Inflammatory macrophage treated with lipopolysaccharide for 1 hour (primary cell): ENCODE results near the gene GK.
"Not testable (repeated sequence)": the region's sequence is repeated elsewhere in the genome, so short reads cannot be mapped to it uniquely, and the experiment has no call there.

Source experiments
- DNase-seq, 2 donors: peaks; one replicate each; pipeline ENCODE4 v3.0.0-alpha.2; 2020 to 2022

GK gene

GRCh38 chrX:30653415-30654131 is at the start of gene GK:
Gene GK, plus strand, starts transcription at chrX:30653423. Its CDS starts 115 bp downstream, at chrX:30653538.
- DNase-seq, result peak in 1 of 2 donors; percentile 12

DNA sequence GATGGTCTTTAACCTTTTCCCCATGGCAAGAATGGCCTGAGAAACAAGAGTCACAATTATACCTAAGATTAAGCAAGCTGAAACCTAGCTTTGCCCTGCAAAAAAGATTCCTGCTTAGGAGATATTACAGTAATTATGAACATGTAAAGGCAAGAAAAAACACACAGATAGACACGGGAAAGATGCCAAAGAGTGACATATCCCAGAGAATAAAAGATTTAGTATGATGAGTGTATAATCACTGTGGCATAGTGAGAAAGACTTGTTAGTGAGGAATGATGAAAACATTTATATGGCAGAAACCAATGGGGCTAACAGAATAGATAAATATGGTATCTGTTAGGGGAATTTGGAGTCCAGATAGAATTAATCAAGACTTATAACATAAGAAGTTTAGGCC is 46.1 kb upstream of the GK start:
- DNase-seq, result no peak

- peak; percentile 14 to 78 for DNase-seq
Measured at GRCh38 chrX:30610026-30610425, 43.2 kb upstream of the GK start.

DNA sequence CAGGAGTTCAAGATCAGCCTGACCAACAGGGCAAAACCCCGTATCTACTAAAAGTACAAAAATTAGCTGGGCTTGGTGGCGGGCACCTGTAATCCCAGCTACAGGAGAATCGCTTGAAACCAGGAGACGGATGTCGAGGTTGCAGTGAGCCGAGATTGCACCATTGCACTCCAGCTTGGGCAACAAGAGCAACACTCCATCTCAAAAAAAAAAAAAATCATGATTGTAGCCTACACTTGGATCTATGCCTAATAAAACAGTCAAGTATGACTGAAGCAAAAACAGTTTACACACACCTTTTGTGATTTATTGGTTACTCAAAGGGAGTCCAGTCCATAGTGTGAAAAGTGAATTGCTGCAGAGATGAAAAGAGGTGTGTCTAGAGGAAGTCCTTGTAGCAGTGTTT is 41.0 kb upstream of the GK start:
- DNase-seq, result no peak

- DNase-seq, result peak; percentile 78 to 88
Measured at GRCh38 chrX:30613721-30614120, 39.5 kb upstream of the GK start.

- peak in 1 of 2 donors; percentile 40 for DNase-seq
Measured at GRCh38 chrX:30615229-30615628, 38.0 kb upstream of the GK start.

DNA sequence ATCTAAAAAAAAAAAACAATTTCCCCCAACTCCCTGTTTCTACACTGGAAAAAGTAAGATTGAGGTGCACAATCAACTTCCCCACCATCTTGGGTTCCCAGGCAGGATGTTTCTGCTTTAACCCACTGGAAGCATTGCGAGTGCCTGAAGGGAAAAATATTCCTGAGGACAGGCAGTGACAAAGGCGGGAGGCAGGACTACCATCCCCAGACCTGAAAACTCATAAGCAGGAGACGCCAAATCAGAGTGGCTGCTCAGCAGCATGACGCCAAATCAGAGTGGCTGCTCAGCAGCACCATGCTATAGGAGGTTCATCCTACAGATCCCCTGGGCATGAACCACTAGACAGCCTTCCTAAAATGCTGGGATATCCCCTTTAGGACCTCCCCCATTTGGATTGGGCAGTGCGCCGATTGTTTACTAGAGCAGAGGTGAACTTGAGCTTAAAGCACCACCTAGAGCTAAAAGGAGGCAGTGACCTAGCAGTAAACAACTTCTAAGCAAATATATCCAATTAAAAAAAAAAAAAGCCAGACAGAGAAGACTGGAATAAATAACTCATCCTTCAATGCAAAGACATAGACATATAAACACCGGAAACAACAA is 35.0 kb upstream of the GK start:
- peak; percentile 26 to 35 for DNase-seq

GRCh38 chrX:30620125-30620524 is 33.1 kb upstream of the GK start:
- DNase-seq, result no peak

DNA sequence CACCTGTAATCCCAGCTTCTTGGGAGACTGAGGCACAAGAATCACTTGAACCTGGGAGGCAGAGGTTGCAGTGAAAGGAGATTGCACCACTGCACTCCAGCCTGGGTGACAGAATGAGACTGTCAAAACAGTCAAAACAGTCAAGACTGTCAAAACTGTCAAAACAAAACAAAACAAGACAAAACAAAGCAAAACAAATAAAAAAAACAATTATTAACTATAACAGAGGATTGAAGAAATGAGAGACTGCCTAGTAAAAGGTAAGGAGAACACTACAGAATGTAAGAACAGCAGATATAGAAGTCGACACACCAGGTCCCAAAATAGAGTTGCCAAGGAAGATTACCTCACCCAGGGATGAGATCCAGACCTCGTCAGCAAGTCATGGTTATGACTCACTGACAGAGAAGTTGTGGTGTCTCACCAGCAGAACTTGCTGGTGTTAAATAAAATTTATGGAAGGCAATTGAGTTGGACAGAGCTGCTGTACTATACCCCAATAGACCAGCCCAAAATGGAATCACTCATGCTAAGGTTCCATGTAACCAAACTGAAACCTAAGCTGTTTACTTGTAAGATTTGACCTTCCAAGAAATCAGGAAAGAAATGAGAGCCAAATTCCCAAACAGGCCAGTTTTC is 32.1 kb upstream of the GK start:
- peak; percentile 60 to 81 for DNase-seq

GRCh38 chrX:30622361-30622760 is 30.9 kb upstream of the GK start:
- no peak for DNase-seq

DNA sequence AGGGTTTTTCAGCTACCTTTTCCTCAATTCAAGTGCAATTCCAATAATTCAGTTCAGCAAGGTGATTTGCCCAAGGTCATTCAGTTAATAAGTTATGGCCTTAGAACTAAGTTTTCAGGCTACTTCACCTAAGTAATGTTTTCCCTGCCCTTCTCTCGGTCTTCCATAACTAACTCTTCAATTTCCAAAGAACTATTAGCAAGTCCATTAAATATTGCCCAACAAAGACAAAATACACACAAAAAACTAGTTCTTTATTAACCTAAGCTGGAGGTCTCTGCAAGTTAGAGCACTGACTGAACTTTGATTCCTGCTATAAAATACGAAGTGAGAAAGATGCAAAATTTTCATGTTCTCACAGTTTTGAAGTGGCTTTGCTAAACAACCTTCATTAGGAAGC is 26.8 kb upstream of the GK start:
- no peak for DNase-seq

DNA sequence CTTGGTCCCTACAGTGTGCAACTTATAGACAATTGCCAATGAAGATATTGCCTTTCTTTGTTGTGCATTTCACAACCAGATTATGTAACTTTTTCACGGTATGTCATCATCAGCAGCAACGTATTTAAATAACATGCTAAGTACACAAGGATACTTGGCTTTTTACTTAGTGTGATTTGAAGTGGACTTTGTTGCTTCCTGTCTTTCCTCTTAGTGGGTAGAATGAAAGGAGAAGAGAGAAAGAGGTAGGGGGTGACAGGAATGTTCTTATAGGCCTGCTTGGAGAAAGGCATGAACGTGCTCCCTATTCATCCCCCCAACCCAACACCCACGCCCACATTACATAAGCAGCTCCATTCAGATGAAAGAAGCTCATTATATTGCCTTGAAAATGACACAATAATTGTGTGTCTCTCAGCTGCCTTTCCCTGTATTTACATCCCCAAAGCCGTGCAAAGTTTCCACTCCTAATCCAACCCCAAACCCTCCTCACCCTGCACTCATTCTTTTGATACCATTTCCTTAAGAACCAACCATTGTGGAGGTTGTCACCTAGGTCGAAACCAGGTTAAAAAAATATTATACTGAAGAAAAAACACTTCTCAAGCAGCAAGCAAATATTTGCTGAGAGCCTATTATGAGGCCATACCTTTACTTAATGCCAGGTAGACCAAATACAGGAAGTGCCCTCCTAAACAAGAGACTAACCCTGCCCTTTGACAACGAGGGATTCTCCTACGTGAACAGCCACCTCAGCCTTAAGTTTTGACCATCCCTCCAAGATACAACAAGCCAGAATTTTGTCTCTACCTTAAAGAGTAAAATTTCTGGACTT is 25.2 kb upstream of the GK start:
- DNase-seq, result peak; percentile 55 to 74

GRCh38 chrX:30634070-30634469 is 19.2 kb upstream of the GK start:
- DNase-seq, result not testable (repeated sequence)

DNA sequence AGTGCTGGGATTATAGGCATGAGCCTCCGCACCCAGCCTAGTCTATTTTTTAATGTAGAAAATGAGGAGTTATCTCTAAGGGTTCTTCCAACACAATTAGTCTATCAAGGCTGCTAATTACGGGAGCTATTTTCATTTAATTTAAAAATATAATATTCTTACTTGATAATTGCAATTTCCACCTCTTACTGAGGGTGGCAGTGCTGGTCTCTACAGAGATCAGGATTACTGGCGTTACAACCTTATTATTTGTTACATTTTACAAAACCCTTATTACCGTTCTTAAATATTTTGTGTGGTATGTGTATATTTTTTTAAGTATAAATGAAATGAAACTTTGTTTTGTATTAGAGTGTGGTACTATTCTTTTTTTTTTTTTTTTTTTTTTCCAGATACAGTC is 17.6 kb upstream of the GK start:
- DNase-seq, result peak in 1 of 2 donors; percentile 53

DNA sequence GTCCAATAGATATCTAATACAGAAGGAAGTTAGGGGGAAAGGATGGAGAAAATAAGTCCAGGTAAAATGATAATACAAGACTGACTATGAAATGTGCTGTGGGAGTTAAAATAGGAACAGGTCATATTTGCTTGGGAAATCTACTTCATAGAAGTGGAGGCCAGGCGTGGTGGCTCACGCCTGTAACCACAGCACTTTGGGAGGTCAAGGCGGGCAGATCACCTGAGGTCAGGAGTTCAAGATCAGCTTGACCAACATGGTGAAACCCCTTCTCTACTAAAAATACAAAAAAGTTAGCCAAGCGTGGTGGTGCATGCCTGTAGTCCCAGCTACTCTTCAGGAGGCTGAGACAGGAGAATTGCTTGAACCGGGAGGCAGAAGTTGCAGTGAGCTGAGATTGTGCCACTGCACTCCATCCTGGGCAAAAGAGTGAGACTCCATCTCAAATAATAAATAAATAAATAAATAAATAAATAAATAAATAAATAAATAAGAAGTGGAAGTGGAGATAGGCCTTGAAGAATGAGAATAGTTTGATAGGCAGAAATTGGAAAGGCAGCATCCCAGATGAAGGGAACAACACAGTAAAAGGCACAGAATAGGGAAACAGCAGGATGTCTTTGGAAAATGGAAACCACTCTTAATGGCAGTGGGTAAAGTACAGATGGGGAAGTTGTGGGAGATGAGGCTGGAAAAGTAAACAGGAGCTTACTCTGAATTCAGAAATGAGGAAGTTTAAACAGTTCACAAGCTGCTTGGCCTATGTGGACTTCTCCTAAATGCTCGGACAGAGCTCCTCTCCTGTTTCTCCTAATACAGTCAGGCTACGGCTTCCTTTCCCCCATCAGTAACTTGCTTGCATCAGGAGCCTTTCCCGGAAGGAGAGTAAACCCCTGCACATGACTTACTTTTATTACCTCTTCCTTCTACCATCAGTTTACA is 15.1 kb upstream of the GK start:
- DNase-seq, result peak; percentile 51 to 79

- DNase-seq, result not testable (repeated sequence)
Measured at GRCh38 chrX:30639702-30640101, 13.5 kb upstream of the GK start.

DNA sequence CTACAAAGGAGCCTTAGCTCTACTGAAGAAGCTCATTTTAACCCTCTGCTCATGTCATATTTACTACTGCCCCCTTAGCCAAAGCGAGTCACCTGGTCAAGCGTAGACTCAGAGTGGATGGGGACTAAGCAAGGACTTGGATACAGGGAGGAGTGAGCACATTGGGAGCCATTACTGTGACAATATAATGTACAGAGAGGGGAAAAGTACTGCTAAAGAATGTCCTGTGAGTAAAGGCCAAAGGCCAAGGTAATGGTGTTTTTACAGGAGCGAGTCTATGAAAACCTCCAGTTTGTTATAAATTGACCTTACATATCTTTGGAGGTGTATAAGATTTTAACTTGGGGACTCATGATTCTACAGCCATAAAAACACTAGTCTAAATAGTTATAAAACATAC is 10.6 kb upstream of the GK start:
- no peak for DNase-seq

- DNase-seq, result peak; percentile 76 to 91
Measured at GRCh38 chrX:30643313-30643821, 9.9 kb upstream of the GK start.

GRCh38 chrX:30649859-30650258 is 3.4 kb upstream of the GK start:
- peak; percentile 47 to 63 for DNase-seq

DNA sequence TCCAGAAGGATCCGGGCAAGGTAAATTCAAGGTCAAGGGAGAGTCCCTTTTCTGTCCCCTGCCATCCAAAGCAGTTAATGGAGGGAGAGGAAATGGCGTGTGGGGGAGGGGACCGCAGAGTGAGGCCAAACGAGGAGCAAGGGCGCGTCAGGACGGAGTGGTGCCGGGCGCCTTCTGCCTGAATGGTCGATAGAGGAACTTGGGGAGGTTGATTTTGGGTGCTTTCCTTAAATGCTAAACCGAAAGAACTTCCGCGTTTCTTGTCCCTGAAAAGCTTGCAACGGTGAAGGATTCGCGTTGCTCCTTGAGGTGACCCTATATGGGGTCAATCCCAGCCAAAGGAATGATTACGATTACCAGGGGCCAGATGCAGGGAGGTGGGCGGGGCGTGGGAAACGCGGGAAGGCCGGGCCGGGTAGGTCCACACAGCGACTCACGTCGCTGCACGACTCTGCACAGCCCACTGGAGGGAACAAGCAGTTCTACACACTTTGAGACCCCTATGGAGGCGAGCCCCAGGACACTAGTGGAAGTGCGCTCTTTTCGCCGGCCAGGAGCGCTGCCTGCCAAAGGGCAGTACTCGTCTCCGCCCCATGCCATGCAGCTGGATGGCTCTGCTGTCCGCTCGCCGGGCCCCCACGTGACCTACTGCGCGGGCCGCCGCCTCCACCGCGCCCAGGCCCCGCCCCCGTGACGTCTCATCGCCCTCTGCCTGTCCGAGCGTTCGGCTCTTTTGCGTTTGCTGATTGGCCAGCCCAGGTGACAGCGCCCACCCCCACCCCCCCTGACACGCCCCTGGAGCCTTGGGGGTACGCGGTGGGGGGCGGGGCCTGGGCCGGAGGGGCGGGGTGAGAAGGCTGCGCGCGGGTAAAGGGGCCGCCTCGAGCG is 452 bp upstream of the GK start:
- DNase-seq, result peak; percentile 88 to 91

- DNase-seq, result not testable (repeated sequence)
Measured at GRCh38 chrX:30654386-30654785, 1.2 kb downstream of the GK start.
